ENCODE data around the gene FNDC8. TPM values are rescaled to one million over a fixed set of nuclear protein-coding genes. Genes with fewer than 3 reads are reported as not detected.

The FNDC8 gene
- total RNA-seq, 3 donors from 2014 or later, result not detected

DNA sequence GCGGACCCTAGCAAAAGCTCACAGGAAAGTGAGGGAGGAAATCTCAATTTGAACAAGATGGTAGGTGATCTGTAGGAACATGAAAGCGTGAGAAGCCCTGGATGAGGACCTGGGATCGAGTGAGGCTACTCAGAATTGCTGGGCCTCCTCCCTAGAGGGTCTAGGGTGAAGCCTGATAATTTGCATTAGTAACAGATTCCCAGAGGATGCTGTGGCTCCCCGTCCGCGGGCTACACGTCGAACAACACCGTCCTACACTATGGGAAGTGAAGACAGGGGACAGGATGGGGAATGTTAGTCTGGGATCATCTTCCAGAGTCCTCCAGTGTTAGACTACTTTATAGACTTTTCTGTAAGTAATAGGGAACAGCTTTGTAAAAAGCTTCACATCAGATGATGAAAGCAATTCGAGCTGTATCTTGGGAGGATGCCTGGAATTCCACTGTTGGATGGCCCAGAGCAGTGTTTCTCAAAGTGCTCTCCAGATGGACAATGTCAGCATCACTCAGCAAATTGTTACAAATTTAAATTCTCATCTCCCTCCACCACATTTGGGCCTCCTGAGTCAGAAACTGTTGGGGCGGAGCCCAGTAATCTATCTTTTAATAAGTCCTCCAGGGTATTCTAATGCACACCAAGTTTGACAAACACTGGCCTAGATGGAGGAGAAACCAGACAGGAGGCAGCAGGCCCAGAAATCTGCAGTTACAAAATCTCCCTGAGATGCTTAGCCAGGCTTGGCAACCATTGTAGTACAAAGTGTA is 6.5 kb downstream of the FNDC8 start:
- intact Hi-C loops (cut with DNase I, micrococcal nuclease), result no loop called here
- no peak for DNase-seq
- TF ChIP-seq, protein P1, sequence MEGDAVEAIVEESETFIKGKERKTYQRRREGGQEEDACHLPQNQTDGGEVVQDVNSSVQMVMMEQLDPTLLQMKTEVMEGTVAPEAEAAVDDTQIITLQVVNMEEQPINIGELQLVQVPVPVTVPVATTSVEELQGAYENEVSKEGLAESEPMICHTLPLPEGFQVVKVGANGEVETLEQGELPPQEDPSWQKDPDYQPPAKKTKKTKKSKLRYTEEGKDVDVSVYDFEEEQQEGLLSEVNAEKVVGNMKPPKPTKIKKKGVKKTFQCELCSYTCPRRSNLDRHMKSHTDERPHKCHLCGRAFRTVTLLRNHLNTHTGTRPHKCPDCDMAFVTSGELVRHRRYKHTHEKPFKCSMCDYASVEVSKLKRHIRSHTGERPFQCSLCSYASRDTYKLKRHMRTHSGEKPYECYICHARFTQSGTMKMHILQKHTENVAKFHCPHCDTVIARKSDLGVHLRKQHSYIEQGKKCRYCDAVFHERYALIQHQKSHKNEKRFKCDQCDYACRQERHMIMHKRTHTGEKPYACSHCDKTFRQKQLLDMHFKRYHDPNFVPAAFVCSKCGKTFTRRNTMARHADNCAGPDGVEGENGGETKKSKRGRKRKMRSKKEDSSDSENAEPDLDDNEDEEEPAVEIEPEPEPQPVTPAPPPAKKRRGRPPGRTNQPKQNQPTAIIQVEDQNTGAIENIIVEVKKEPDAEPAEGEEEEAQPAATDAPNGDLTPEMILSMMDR (IDR thresholded peaks at IDR 0.05), result no peak
- no peak overlapping the region for H3K4me3 ChIP-seq
- H3K9me3 ChIP-seq, result no peaks in the 10 kb centered on the region
- no peak for ATAC-seq
- no peaks in the 10 kb centered on the region for H3K4me1 ChIP-seq (ENCODE audit: low read depth)
- H3K36me3 ChIP-seq (ENCODE audit: low read depth), result no peaks in the 10 kb centered on the region

DNA sequence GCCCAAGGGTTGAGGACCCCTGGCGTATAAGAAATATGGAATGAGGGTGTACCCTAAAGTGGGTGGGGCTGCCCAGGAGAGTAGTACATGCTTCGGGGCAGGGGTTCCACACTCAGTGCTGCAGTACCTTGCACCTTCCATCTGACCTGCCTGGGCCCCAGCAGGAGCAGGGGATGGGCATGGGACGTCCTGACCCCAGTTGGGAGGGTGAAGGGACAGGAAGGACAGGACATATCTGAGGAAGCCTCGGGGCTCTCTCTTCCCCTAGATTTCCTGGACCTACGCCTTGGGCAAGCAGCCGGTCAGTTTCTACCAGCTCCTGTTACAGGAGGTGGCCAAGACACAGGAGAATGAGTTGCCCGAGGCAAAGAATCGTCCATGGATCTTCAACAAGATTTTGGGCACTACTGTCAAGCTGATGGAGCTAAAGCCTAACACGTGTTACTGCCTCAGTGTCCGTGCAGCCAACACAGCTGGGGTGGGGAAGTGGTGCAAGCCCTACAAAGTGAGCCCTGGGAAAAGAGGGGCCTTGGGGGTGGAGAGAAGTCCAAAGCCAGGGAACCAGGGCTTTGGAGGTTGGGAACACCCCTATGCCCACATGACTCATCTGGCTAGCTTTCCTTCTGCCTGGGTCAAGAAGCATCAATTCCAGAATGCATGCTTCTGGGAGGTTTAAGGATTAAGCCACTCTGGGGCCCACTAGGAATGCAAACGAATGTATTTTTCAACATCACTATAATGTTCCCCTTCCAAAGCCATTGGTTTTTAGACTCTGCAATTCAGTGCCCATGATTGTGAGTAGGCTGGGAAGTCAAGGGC is 7.9 kb downstream of the FNDC8 start:
- H3K4me1 ChIP-seq (ENCODE audit: low read depth), result no peaks in the 10 kb centered on the region
- no peak overlapping the region for H3K4me3 ChIP-seq
- DNase-seq, result no peak
- TF ChIP-seq, protein P1 (IDR thresholded peaks at IDR 0.05), result no peak
- intact Hi-C loops (cut with DNase I, micrococcal nuclease), result no loop called here
- peaks cover 3% of the 10 kb centered on the region for H3K36me3 ChIP-seq (ENCODE audit: low read depth)
- no peaks in the 10 kb centered on the region for H3K9me3 ChIP-seq
- no peak for ATAC-seq

- TF ChIP-seq, protein P1 (IDR thresholded peaks at IDR 0.05), result no peak
- H3K4me3 ChIP-seq, result no peak overlapping the region
- peaks cover 7% of the 10 kb centered on the region for H3K36me3 ChIP-seq (ENCODE audit: low read depth)
- DNase-seq (no peak), ATAC-seq (no peak)
- no peaks in the 10 kb centered on the region for H3K4me1 ChIP-seq (ENCODE audit: low read depth)
- intact Hi-C loops (cut with DNase I, micrococcal nuclease), result loop anchor here in 1 of 2 donors (10.0 kb wide), 1 partner anchor 565 kb away; no protein-coding TSS in a partner anchor
- no peaks in the 10 kb centered on the region for H3K9me3 ChIP-seq
Measured at GRCh38 chr17:35129973-35130351, 8.5 kb downstream of the FNDC8 start.

DNA sequence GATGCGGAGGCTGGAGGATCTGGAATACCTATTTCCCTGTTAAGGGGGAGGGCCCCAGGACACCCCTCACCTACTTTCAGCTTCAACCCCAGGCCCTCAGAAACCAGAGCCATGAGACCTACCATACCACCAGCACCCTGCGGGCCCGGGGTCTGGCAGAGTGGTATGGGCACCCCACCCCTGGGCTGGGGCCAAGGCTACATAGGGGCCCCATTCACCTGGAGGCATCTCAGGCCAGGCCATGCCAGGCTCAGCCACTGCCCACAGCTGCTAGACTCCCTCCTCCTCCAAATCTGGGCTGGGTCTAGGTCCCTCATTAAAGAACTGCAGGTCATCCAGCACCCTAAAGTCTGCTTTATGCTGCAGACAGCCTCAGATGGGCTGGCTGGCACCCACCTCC is 9.0 kb downstream of the FNDC8 start:
- ATAC-seq, result no peak

DNA sequence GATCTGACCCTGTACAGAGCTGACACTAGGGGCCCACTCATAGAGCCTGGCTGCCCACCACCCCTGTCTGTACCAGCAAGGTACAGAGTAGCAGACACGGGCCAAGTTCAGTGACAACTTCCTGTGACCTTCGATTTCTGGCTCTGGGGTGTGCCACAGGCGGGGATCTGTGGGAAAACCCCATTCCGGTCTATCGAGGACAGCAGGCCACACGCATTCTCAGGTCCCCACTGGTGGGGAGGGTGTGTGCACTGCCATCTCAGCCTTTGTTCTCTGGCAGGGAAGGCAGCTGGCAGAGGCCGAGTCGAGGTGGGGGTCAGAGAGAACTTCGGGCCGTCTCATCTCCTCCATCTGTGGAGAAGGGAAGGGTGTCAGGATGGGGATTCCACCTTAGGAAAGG is 10.7 kb downstream of the FNDC8 start:
- H3K9me3 ChIP-seq, result no peaks in the 10 kb centered on the region
- no peak overlapping the region for H3K4me3 ChIP-seq
- TF ChIP-seq, protein P1 (IDR thresholded peaks at IDR 0.05), result no peak
- H3K36me3 ChIP-seq (ENCODE audit: low read depth), result peaks cover 7% of the 10 kb centered on the region
- intact Hi-C loops (cut with DNase I, micrococcal nuclease), result loop anchor here in 1 of 2 donors (10.0 kb wide), 1 partner anchor 567 kb away; no protein-coding TSS in a partner anchor
- DNase-seq, result peak in 1 of 3 donors; percentile 23
- H3K4me1 ChIP-seq (ENCODE audit: low read depth), result no peaks in the 10 kb centered on the region
- peak; percentile 67 for ATAC-seq

More for the DNA sequence above, 9.0 kb downstream of the FNDC8 start:
- Histone ChIP-seq H3K4me1 (ENCODE audit: low read depth) (no peaks in the 10 kb centered on the region), H3K36me3 (ENCODE audit: low read depth) (peaks cover 7% of the 10 kb centered on the region), H3K9me3 (no peaks in the 10 kb centered on the region), H3K4me3 (no peak overlapping the region)
- TF ChIP-seq, protein P1 (IDR thresholded peaks at IDR 0.05), result no peak
- intact Hi-C loops (cut with DNase I, micrococcal nuclease), result loop anchor here in 1 of 2 donors (10.0 kb wide), 1 partner anchor 566 kb away; no protein-coding TSS in a partner anchor
- DNase-seq, result no peak
